ENCODE results near the gene CDH16.

The CDH16 gene

GRCh38 chr16:66869424-66869823 is 49.3 kb downstream of the CDH16 start:
- H3K9ac ChIP-seq (ENCODE audit: low read length) = no peak overlapping the region
- TF ChIP-seq EZH2phosphoT487 (IDR thresholded peaks at IDR 0.05; ENCODE audit: low read depth) (no peak), CTCF (IDR thresholded peaks at IDR 0.05; ENCODE audit: low read depth, low read length) (no peak)
- no peak overlapping the region for H3K27ac ChIP-seq (ENCODE audit: low read length)
- H3K4me2 ChIP-seq (ENCODE audit: low read length) = no peak overlapping the region
- H3K79me2 ChIP-seq (ENCODE audit: low read length) = no peaks in the 10 kb centered on the region
- no peak overlapping the region for H2AFZ ChIP-seq (ENCODE audit: low read depth, low read length)
- peaks cover 5% of the 10 kb centered on the region; the same call in 1 of the 2 replicates for H3K27me3 ChIP-seq (ENCODE audit: low read depth, low read length)
- no peaks in the 10 kb centered on the region for H3K36me3 ChIP-seq (replicated peaks; ENCODE audit: low read depth, low read length)
- no peak overlapping the region for H3K4me3 ChIP-seq (ENCODE audit: low read length)
- H4K20me1 ChIP-seq (ENCODE audit: insufficient read depth, low read length) = no peaks in the 10 kb centered on the region
- no peaks in the 10 kb centered on the region for H3K9me3 ChIP-seq (ENCODE audit: insufficient read depth, low read length)
- peaks cover 4% of the 10 kb centered on the region; the same call in 1 of the 2 replicates for H3K4me1 ChIP-seq (ENCODE audit: low read length)

DNA sequence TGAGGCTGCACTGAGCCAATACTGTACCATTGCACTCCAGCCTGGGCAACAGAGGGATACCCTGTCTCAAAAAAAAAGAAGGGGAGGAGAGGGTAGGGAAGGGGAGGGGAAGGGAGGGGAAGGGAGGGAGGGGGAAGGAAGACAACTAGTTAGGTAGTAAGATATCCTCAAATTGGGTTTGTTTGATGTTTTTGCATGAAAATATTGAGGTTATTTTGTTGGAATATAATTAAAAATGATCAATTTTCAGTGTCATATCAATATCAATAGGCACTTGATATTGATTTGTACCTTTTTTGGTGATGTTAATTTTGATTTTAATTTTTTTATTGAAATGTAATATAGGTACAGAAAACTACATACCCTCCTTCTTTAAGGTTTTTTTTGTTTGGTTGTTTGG is 55.0 kb downstream of the CDH16 start:
- Histone ChIP-seq H3K4me1 (ENCODE audit: low read length) (peaks cover 4% of the 10 kb centered on the region; the same call in 1 of the 2 replicates), H3K4me2 (ENCODE audit: low read length) (no peak overlapping the region), H3K4me3 (ENCODE audit: low read length) (no peak overlapping the region), H3K36me3 (replicated peaks; ENCODE audit: low read depth, low read length) (no peaks in the 10 kb centered on the region), H3K9ac (ENCODE audit: low read length) (no peak overlapping the region), H3K27ac (ENCODE audit: low read length) (no peak overlapping the region), H3K79me2 (ENCODE audit: low read length) (no peaks in the 10 kb centered on the region), H3K27me3 (ENCODE audit: low read depth, low read length) (no peaks in the 10 kb centered on the region), H3K9me3 (ENCODE audit: insufficient read depth, low read length) (no peaks in the 10 kb centered on the region), H4K20me1 (ENCODE audit: insufficient read depth, low read length) (no peaks in the 10 kb centered on the region), H2AFZ (ENCODE audit: low read depth, low read length) (no peak overlapping the region)
- TF ChIP-seq CTCF (IDR thresholded peaks at IDR 0.05; ENCODE audit: low read depth, low read length) (no peak), EZH2phosphoT487 (IDR thresholded peaks at IDR 0.05; ENCODE audit: low read depth) (no peak)

GRCh38 chr16:66862023-66862520 is 56.6 kb downstream of the CDH16 start:
- H3K4me2 ChIP-seq (ENCODE audit: low read length) = no peak overlapping the region
- H2AFZ ChIP-seq (ENCODE audit: low read depth, low read length) = no peak overlapping the region
- no peak for TF ChIP-seq EZH2phosphoT487 (IDR thresholded peaks at IDR 0.05; ENCODE audit: low read depth)
- no peak for TF ChIP-seq CTCF (IDR thresholded peaks at IDR 0.05; ENCODE audit: low read depth, low read length)
- no peak overlapping the region for H3K4me3 ChIP-seq (ENCODE audit: low read length)
- no peaks in the 10 kb centered on the region for H4K20me1 ChIP-seq (ENCODE audit: insufficient read depth, low read length)
- no peak overlapping the region for H3K9ac ChIP-seq (ENCODE audit: low read length)
- H3K4me1 ChIP-seq (ENCODE audit: low read length) = peaks cover 4% of the 10 kb centered on the region; the same call in 1 of the 2 replicates
- H3K27me3 ChIP-seq (ENCODE audit: low read depth, low read length) = no peaks in the 10 kb centered on the region
- H3K36me3 ChIP-seq (replicated peaks; ENCODE audit: low read depth, low read length) = no peaks in the 10 kb centered on the region
- no peaks in the 10 kb centered on the region for H3K9me3 ChIP-seq (ENCODE audit: insufficient read depth, low read length)
- H3K79me2 ChIP-seq (ENCODE audit: low read length) = no peaks in the 10 kb centered on the region
- no peak overlapping the region for H3K27ac ChIP-seq (ENCODE audit: low read length)

DNA sequence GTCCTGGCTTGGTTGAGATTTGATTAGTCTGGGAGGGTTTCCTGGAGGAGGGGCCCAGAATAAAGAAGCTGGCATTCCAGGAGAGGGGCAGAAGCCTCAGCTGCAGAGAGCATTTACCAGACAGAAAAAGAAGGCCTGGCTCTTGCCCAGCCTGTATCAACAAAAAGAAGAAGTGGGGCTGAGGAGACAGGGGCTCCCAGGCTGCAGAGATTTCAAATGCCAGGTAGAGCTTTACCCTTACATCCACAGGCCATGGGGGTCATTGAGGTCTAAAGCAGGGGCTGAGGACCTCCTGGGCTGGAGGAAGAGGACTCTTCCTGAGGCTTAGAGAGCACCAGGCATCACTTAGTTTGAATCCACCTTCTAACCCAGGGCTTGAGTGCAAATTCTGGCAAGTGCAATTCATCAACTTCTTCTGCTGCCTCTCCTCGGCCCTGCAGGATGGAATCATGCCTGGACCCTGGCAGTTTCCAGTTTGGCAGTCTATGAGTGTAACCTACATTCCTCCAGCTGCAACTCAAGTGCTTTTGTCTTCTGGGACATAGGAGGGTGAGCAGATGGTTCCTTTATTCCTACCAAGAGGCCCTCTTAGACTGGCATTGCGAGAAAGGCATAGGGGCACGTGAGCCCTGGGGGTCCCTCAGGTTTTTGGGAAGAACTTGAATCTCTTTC is 59.2 kb downstream of the CDH16 start:
- H4K20me1 ChIP-seq (ENCODE audit: insufficient read depth, low read length) = no peaks in the 10 kb centered on the region
- no peak overlapping the region for H3K4me2 ChIP-seq (ENCODE audit: low read length)
- H3K79me2 ChIP-seq (ENCODE audit: low read length) = no peaks in the 10 kb centered on the region
- H3K27ac ChIP-seq (ENCODE audit: low read length) = no peak overlapping the region
- H3K27me3 ChIP-seq (ENCODE audit: low read depth, low read length) = no peaks in the 10 kb centered on the region
- no peak overlapping the region for H2AFZ ChIP-seq (ENCODE audit: low read depth, low read length)
- H3K9me3 ChIP-seq (ENCODE audit: insufficient read depth, low read length) = no peaks in the 10 kb centered on the region
- H3K36me3 ChIP-seq (replicated peaks; ENCODE audit: low read depth, low read length) = no peaks in the 10 kb centered on the region
- H3K4me1 ChIP-seq (ENCODE audit: low read length) = peaks cover 4% of the 10 kb centered on the region; the same call in 1 of the 2 replicates
- no peak overlapping the region for H3K4me3 ChIP-seq (ENCODE audit: low read length)
- H3K9ac ChIP-seq (ENCODE audit: low read length) = no peak overlapping the region
- TF ChIP-seq CTCF (IDR thresholded peaks at IDR 0.05; ENCODE audit: low read depth, low read length) = no peak
- no peak for TF ChIP-seq EZH2phosphoT487 (IDR thresholded peaks at IDR 0.05; ENCODE audit: low read depth)
